OCI-LY3 (cell line): Measurements from ENCODE around the gene DGCR6L.
"Not testable (repeated sequence)": the region's sequence is repeated elsewhere in the genome, so short reads cannot be mapped to it uniquely, and the experiment has no call there.

ENCODE experiments used
- EZH2phosphoT487 ChIP-seq: fragments of 200-600 bp; shearing (Covaris generic); IDR thresholded peaks from 2 replicates; pipeline ENCODE4 v1.6.1; 2018; ENCODE audit warnings: antibody characterized with exemption, mixed run types, low read depth
- TF ChIP-seq, protein P1 (sequence below): fragments of 200-600, 300-600 bp; sonication (generic); IDR thresholded peaks from 2 replicates; pipeline ENCODE4 v1.5.1; 2014; ENCODE audit warnings: antibody characterized with exemption, low read length, low read depth

DNA sequence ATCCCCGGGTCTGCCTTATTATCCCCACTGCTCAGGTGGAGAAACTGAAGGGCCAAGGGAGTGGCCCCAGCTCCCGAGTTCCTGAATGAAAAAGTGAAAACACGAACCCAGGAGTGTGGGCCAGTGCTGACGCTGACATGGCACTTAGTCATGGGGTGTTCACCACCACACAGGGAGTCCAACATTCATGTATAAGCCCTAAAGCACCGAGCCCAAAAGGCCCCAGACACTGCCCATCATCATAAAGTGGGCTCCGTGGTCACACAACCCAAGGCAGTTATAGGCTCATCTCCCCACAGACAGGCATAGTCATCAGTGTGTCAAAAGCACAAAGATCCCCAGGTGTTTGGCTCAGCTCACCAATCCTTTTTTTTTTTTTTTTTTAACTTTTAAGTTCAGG, 32.7 kb upstream of the DGCR6L start:
- TF ChIP-seq, protein P1, sequence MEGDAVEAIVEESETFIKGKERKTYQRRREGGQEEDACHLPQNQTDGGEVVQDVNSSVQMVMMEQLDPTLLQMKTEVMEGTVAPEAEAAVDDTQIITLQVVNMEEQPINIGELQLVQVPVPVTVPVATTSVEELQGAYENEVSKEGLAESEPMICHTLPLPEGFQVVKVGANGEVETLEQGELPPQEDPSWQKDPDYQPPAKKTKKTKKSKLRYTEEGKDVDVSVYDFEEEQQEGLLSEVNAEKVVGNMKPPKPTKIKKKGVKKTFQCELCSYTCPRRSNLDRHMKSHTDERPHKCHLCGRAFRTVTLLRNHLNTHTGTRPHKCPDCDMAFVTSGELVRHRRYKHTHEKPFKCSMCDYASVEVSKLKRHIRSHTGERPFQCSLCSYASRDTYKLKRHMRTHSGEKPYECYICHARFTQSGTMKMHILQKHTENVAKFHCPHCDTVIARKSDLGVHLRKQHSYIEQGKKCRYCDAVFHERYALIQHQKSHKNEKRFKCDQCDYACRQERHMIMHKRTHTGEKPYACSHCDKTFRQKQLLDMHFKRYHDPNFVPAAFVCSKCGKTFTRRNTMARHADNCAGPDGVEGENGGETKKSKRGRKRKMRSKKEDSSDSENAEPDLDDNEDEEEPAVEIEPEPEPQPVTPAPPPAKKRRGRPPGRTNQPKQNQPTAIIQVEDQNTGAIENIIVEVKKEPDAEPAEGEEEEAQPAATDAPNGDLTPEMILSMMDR: not testable (repeated sequence)
- not testable (repeated sequence) for TF ChIP-seq EZH2phosphoT487
